ENCODE results near the gene MGMT. TPM values are rescaled to one million over a fixed set of nuclear protein-coding genes. Genes with fewer than 3 reads are reported as not detected.

MGMT gene
- total RNA-seq, 2 donors from 2014 or later, result 26.9 to 27.7 TPM

- Mint-ChIP-seq H3K27ac (no peak overlapping the region), H3K9me3 (no peaks in the 10 kb centered on the region), H3K36me3 (no peaks in the 10 kb centered on the region)
- DNase-seq (ENCODE audit: low spot score in 2 of 2), result no peak
- ATAC-seq, result no peak
These were observed 230.6 kb downstream of the MGMT start for GRCh38 chr10:129697463-129698247.

DNA sequence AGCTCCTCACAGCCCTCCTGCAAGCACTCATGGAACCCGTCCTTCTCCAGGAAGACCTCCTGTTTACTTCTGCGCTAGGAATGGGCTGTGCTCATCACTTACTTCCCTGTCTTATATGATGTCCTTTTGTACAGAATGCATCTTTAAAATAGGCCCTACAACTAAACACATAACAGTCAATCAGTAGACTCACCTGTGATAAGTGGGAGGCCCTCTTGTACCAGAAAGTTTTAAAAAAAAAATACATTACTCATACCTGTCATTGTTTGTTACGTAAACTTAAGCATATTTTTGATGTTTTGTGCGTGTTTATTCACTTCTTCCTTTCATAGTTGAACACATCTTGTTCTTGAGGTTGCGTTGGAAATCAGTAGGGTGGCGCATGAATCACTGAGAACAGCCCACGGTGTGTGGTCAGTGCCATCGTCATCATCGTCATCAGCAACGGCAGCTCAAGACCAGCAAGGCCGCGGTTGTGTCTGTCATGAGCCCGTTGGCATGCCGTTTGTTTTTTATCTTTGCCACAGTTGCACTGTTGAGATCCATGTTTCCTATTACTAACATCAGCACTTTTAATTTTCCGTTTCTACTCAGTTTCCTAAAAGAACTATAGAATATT, 232.8 kb downstream of the MGMT start:
- Mint-ChIP-seq H3K9me3 (no peaks in the 10 kb centered on the region), H3K36me3 (no peaks in the 10 kb centered on the region), H3K27ac (no peak overlapping the region)
- DNase-seq (ENCODE audit: low spot score in 2 of 2) (no peak), ATAC-seq (peak in 1 of 2 donors; percentile 69)

DNA sequence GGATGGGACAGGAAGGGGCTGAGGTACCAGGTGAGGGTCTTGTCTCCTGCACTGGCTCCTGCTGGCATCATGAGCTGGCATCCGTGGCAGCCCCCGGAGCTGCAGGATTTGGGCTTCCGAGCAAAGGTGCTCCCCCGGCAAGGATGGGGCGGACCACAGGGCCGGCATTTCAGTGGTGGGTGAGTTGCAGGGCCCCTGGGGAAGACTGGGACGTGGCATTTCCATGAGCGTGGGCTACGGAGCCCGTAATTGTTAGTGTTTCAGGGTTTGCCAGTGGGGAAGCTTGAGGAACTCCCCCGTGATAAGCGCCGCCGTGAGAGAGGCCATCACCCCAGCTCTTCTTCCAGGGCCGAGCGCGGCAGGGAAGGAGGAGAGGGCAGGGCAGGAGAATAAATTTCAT, 235.6 kb downstream of the MGMT start:
- Mint-ChIP-seq H3K9me3 (no peaks in the 10 kb centered on the region), H3K36me3 (no peaks in the 10 kb centered on the region), H3K27ac (no peak overlapping the region)
- ATAC-seq (no peak), DNase-seq (ENCODE audit: low spot score in 2 of 2) (no peak)

DNA sequence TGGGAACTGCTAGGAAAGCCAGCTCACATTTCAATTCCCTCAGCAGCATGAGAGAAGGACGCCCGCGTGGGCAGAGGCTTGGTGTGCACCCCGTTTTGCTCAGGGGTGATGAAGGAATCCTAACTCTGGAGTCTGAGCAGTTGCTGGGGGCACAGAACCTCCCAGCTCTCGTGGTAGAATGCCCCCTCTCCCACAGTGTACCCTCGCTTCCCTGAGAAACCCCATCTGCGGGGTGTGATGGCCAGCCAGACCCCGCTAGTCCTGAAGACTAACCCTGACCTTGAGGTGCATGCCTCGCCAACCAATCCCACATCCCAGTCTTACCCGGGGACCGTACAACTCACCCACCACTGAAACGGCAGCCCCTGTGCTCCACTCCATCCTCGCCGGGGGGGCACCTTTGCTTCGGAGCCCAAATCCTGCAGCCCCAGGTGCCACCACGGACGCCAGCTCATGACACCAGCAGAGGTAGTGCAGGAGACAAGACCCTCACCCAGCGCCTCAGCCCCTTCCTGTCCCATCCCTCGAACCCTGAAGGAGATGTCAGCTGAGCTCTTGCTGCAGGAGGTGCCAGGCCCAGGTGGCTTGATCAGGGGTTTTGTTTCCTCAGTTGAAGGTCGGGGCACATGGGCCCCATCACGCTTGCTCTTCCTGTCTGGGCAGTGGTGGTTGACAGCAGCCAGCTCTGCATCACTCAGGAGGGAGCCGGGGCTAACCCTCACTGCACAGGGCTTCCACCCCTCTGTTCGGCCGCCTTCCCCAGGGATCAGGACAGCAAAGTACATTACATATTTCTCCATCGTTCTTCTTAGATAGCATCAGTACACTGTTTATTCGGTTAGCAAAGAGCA, 236.5 kb downstream of the MGMT start:
- no peak for ATAC-seq
- Mint-ChIP-seq H3K9me3 (no peaks in the 10 kb centered on the region), H3K36me3 (no peaks in the 10 kb centered on the region), H3K27ac (peak overlapping the region in 1 of 2 donors; percentile 13)
- no peak for DNase-seq (ENCODE audit: low spot score in 2 of 2)

GRCh38 chr10:129704225-129704624, 237.2 kb downstream of the MGMT start:
- DNase-seq (ENCODE audit: low spot score in 2 of 2) (no peak), ATAC-seq (no peak)
- no peaks in the 10 kb centered on the region for H3K36me3 Mint-ChIP-seq
- H3K9me3 Mint-ChIP-seq, result no peaks in the 10 kb centered on the region
- peak overlapping the region in 1 of 2 donors; percentile 13 for H3K27ac Mint-ChIP-seq

DNA sequence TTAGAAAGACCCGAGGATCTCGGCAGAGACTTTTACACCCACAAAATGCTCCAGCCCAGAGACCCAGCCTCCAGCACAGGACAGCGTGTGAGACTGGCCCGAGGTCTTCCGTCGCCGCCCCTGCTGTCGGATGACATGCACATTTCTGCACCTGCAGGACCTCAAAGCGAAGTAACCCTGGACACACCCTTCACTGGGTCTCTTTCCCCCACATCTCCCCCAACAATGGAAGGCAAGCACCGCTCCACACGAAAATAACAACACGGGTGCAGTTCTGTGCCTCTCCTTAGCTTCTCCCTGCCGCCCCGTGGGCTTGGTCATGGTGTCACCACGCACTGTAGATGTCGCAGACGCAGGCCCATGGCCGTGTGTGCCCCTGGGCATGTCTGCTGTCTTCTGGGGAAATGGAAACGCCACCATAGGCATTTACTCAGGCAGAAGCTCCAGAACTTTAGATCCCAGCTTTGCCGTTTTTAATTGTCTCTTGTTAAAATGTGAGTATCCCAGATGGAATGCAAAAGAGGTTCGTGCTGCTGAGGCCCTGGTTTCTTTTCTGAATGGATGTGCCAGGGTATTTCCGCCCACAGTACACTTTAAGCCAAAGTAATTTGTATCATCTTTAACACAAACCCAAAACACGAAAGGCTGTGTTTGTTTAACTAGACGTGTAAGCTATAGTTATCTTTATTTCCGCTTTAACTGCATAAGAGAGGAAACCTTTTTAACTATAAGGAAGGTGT, 237.9 kb downstream of the MGMT start:
- H3K27ac Mint-ChIP-seq, result no peak overlapping the region
- ATAC-seq (no peak), DNase-seq (ENCODE audit: low spot score in 2 of 2) (no peak)
- H3K36me3 Mint-ChIP-seq, result no peaks in the 10 kb centered on the region
- H3K9me3 Mint-ChIP-seq, result no peaks in the 10 kb centered on the region

DNA sequence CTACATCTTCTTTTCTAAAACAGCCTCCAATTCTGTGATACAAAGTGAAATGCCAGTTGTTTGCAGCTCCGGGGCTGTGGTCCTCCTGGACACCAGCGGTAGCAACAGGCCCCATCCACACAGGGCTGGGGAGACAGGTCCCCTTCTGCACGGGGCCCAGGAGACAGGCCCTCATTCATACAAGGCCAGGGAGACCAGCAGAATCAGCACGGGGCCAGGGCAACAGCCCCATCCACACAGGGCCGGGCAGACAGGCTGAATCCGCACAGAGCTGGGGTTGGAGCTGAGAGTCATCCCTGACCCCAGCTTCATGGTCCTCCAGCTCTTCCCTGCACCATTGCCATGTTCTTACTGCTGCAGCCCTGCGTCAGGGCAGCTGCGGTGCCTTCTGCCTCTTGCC, 238.6 kb downstream of the MGMT start:
- DNase-seq (ENCODE audit: low spot score in 2 of 2) (no peak), ATAC-seq (no peak)
- no peaks in the 10 kb centered on the region for H3K36me3 Mint-ChIP-seq
- H3K9me3 Mint-ChIP-seq, result no peaks in the 10 kb centered on the region
- H3K27ac Mint-ChIP-seq, result peak overlapping the region in 1 of 2 donors; percentile 65

DNA sequence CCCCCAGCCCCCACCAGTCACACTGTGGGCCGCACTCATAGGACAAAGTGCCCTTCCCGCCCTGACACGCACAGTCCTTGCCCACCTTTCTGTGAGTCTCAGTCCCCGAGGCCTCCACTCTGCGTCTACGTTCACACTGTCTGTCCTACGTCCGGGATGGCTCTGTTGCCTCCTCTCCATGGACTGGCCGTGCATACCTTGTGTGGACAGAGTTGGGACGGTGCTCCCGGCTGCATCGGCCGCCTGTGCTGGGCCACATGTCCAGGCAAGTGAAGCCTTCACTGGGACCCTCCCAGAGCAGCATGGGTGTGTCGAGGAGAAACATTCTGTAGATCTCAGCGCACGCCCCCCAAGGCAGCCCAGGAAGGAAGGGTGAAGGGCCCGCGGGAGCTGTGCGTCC, 239.0 kb downstream of the MGMT start:
- no peak for ATAC-seq
- Mint-ChIP-seq H3K36me3 (no peaks in the 10 kb centered on the region), H3K9me3 (no peaks in the 10 kb centered on the region), H3K27ac (peak overlapping the region in 1 of 2 donors; percentile 65)
- no peak for DNase-seq (ENCODE audit: low spot score in 2 of 2)

GRCh38 chr10:129706523-129706922, 239.5 kb downstream of the MGMT start:
- no peak for DNase-seq (ENCODE audit: low spot score in 2 of 2)
- no peak for ATAC-seq
- no peaks in the 10 kb centered on the region for H3K9me3 Mint-ChIP-seq
- H3K27ac Mint-ChIP-seq, result peak overlapping the region in 1 of 2 donors; percentile 65
- H3K36me3 Mint-ChIP-seq, result no peaks in the 10 kb centered on the region

DNA sequence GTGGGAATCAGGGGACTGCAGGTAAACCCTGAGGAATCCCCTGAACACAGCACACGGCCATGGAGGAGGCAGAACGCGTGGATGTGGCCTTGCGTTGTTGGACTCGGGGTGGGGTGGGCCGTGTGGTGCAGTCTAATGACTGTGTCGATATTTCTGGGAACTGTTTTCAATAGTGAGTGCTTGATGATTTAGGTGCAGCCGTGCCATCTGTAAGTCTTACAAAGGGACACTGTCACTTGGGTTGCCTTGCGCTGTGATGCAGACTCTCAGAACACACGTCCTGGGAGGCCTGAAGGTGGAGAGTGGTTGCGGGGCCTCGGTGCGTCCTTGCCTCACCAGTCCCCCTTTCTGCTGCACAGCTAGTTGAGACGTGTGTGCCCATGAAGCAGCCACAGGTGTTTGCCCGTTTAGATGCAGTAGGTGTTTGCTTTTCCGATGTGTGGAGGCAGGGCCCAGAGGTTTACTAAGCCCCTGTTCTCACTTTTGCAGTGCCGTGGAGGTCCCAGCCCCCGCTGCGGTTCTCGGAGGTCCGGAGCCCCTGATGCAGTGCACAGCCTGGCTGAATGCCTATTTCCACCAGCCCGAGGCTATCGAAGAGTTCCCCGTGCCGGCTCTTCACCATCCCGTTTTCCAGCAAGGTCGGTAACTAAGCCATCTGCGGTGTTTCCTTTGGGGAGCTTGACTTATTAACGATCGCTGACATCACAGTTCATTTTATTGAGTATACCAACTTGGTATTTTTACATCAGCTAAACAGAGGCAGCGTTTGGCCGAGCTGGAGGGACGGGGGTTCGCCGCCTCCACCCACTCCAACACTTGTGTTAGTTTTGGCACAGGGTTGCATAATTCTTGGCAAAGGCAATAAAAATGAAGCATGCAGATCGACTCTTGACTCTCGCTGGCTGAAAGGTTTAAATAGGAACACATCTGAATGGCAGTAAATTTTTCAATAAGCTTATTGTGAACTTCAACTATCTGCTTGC, 240.7 kb downstream of the MGMT start:
- H3K9me3 Mint-ChIP-seq, result no peaks in the 10 kb centered on the region
- ATAC-seq, result no peak
- no peak overlapping the region for H3K27ac Mint-ChIP-seq
- no peak for DNase-seq (ENCODE audit: low spot score in 2 of 2)
- peaks cover 0 to 1% of the 10 kb centered on the region in 2 donors for H3K36me3 Mint-ChIP-seq

DNA sequence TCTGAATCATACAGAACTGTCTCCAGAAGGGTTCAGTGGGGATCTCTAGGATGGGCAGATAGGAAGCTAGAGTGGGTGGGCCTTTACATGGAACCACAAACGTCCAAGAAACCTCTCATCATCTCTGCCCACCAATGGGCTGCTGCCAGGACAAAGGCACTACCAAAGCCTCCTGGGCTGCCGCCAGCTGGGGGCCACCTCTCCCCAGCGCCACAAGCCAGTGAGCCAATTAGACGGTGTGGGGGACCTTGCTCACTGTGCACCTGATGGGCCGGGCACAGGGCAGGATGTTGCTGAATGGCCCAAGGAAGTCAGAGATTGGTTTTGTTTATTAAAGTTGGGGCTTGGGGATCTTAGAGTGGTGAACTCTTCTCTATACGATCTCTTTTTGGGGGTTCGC, 242.1 kb downstream of the MGMT start:
- DNase-seq (ENCODE audit: low spot score in 2 of 2) (no peak), ATAC-seq (no peak)
- H3K36me3 Mint-ChIP-seq, result peaks cover 0 to 9% of the 10 kb centered on the region in 2 donors
- no peaks in the 10 kb centered on the region for H3K9me3 Mint-ChIP-seq
- no peak overlapping the region for H3K27ac Mint-ChIP-seq

- peaks cover 0 to 9% of the 10 kb centered on the region in 2 donors for H3K36me3 Mint-ChIP-seq
- ATAC-seq (no peak), DNase-seq (ENCODE audit: low spot score in 2 of 2) (no peak)
- peak overlapping the region in 1 of 2 donors; percentile 22 for H3K27ac Mint-ChIP-seq
- no peaks in the 10 kb centered on the region for H3K9me3 Mint-ChIP-seq
These were observed 242.8 kb downstream of the MGMT start for GRCh38 chr10:129709627-129710509.

DNA sequence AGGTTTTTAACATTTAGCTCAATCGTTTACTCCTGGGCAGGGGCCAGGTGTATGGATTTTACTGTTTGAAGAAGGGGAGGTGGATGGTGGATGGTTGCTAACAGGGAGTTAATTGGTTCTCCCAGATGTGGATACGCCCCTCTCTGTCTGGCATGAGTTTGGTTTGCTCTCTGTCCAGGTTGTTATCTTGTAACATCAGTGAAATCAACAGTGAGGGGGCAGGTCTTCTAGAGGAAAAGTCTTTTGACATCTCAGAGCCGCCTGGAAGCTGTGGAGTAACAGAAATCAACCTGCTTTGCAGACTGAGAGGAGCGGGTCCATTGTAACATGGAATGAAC, 243.4 kb downstream of the MGMT start:
- H3K36me3 Mint-ChIP-seq, result peaks cover 0 to 9% of the 10 kb centered on the region in 2 donors
- ATAC-seq, result no peak
- H3K9me3 Mint-ChIP-seq, result no peaks in the 10 kb centered on the region
- DNase-seq (ENCODE audit: low spot score in 2 of 2), result no peak
- peak overlapping the region in 1 of 2 donors; percentile 22 for H3K27ac Mint-ChIP-seq

- ATAC-seq, result no peak
- no peak for DNase-seq (ENCODE audit: low spot score in 2 of 2)
- peaks cover 0 to 14% of the 10 kb centered on the region in 2 donors for H3K36me3 Mint-ChIP-seq
- no peak overlapping the region for H3K27ac Mint-ChIP-seq
- H3K9me3 Mint-ChIP-seq, result no peaks in the 10 kb centered on the region
These were observed 244.2 kb downstream of the MGMT start for GRCh38 chr10:129711291-129711690.

DNA sequence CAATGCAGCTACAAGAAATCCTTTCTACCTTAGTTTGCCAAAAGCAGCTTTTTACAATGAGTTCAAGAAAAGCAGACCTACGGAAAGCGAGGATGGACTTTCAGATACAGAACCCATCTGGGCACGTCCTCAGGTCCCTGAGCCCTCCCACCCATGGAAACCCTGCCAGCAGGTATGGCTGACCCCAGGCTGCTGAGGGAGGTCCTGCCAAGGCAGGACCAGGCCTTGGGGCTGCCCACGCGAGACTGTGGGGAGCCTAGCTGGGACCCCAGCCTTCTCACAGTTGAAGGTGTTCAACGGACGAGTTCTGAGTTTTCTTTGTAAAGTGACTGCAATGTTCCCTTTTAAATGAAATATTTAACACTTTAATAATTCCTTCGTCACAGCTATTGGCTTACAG, 245.0 kb downstream of the MGMT start:
- no peak for ATAC-seq
- no peaks in the 10 kb centered on the region for H3K9me3 Mint-ChIP-seq
- no peak overlapping the region for H3K27ac Mint-ChIP-seq
- no peak for DNase-seq (ENCODE audit: low spot score in 2 of 2)
- H3K36me3 Mint-ChIP-seq, result peaks cover 0 to 15% of the 10 kb centered on the region in 2 donors

All from activated naive CD4-positive, alpha-beta T cell treated with anti-CD3 and anti-CD28 coated beads, Interleukin-2, amount 50 U/mL, for 72 hours (primary cell).